Measurements from ENCODE around the gene CNTNAP2. TPM values are rescaled to one million over a fixed set of nuclear protein-coding genes. Genes with fewer than 3 reads are reported as not detected.

CNTNAP2 gene
- total RNA-seq, 4 donors from 2014 or later: 0.91 to 16.0 TPM; not detected in 2

- Histone ChIP-seq H3K4me1 (no peaks in the 10 kb centered on the region), H3K27ac (no peak overlapping the region), H3K36me3 (no peaks in the 10 kb centered on the region), H3K27me3 (no peaks in the 10 kb centered on the region), H3K4me3 (no peak overlapping the region), H3K9me3 (no peaks in the 10 kb centered on the region)
- TF ChIP-seq CTCF (IDR thresholded peaks at IDR 0.05) (no peak), POLR2A (IDR thresholded peaks at IDR 0.05) (no peak)
- DNase-seq: no peak
- intact Hi-C loops (cut with DNase I; ENCODE audit: low total_unique reads): no loop called here
Observed at GRCh38 chr7:147904219-147904576, 1787.6 kb downstream of the CNTNAP2 start.

- Histone ChIP-seq H3K4me3 (no peak overlapping the region), H3K36me3 (no peaks in the 10 kb centered on the region), H3K27ac (no peak overlapping the region), H3K27me3 (no peaks in the 10 kb centered on the region), H3K4me1 (no peaks in the 10 kb centered on the region), H3K9me3 (no peaks in the 10 kb centered on the region)
- DNase-seq: no peak
- TF ChIP-seq CTCF (IDR thresholded peaks at IDR 0.05): no peak
- no peak for TF ChIP-seq POLR2A (IDR thresholded peaks at IDR 0.05)
- intact Hi-C loops (cut with DNase I; ENCODE audit: low total_unique reads): no loop called here
Observed at GRCh38 chr7:147909431-147910148, 1793.0 kb downstream of the CNTNAP2 start.

- intact Hi-C loops (cut with DNase I; ENCODE audit: low total_unique reads): no loop called here
- H3K27me3 ChIP-seq: no peaks in the 10 kb centered on the region
- no peaks in the 10 kb centered on the region for H3K9me3 ChIP-seq
- no peaks in the 10 kb centered on the region for H3K36me3 ChIP-seq
- no peak overlapping the region for H3K27ac ChIP-seq
- no peaks in the 10 kb centered on the region for H3K4me1 ChIP-seq
- H3K4me3 ChIP-seq: no peak overlapping the region
- TF ChIP-seq POLR2A (IDR thresholded peaks at IDR 0.05) (no peak), CTCF (IDR thresholded peaks at IDR 0.05) (no peak)
- no peak for DNase-seq
Observed at GRCh38 chr7:147911201-147911601, 1794.6 kb downstream of the CNTNAP2 start.

- Histone ChIP-seq H3K4me1 (no peaks in the 10 kb centered on the region), H3K27ac (no peak overlapping the region), H3K4me3 (no peak overlapping the region), H3K36me3 (no peaks in the 10 kb centered on the region), H3K27me3 (no peaks in the 10 kb centered on the region), H3K9me3 (no peaks in the 10 kb centered on the region)
- intact Hi-C loops (cut with DNase I; ENCODE audit: low total_unique reads): no loop called here
- no peak for DNase-seq
- TF ChIP-seq CTCF (IDR thresholded peaks at IDR 0.05): no peak
- no peak for TF ChIP-seq POLR2A (IDR thresholded peaks at IDR 0.05)
Observed at GRCh38 chr7:147912291-147912690, 1795.7 kb downstream of the CNTNAP2 start.

GRCh38 chr7:147912946-147913638 lies 1796.5 kb downstream of the CNTNAP2 start:
- DNase-seq: no peak
- no peak overlapping the region for H3K4me3 ChIP-seq
- TF ChIP-seq POLR2A (IDR thresholded peaks at IDR 0.05) (no peak), CTCF (IDR thresholded peaks at IDR 0.05) (no peak)
- no peaks in the 10 kb centered on the region for H3K4me1 ChIP-seq
- no peak overlapping the region for H3K27ac ChIP-seq
- H3K9me3 ChIP-seq: no peaks in the 10 kb centered on the region
- intact Hi-C loops (cut with DNase I; ENCODE audit: low total_unique reads): no loop called here
- H3K36me3 ChIP-seq: no peaks in the 10 kb centered on the region
- no peaks in the 10 kb centered on the region for H3K27me3 ChIP-seq

Data from uterus (tissue), 4 donors.